ENCODE measurements around the gene KCNE3.
"Not testable (repeated sequence)": the region's sequence is repeated elsewhere in the genome, so short reads cannot be mapped to it uniquely, and the experiment has no call there.

- TF ChIP-seq CTCF, POLR2A (IDR thresholded peaks at IDR 0.05): not testable (repeated sequence)
These were observed 50.4 kb downstream of the KCNE3 start for GRCh38 chr11:74416974-74417373.
